Measurements from ENCODE around the gene IQSEC3.

Gene IQSEC3

DNA sequence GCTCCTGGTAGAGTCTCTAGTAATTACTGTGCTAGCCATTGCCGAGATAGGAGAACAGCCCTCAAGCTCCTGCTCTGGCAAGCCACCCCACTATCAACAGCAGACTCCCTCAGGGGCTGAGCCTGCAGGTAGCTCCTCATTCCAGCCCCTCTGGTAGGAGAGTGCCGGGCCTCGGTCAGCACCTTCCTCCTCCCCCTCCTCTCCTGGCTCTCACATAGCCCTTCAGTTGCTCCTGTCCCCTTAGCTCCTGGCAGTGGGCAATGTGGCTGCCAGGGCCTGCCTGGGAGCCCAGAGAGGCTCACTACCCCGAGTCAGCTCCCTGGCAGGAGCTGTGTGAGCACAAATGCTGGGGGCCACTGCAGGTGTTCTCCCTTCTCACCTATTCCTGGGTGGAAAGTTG, 52.0 kb downstream of the IQSEC3 start:
- no peak overlapping the region for H3K4me3 Mint-ChIP-seq
- H3K27me3 Mint-ChIP-seq (ENCODE audit: low read depth), result peaks cover 14% of the 10 kb centered on the region
- TF ChIP-seq, protein P1, sequence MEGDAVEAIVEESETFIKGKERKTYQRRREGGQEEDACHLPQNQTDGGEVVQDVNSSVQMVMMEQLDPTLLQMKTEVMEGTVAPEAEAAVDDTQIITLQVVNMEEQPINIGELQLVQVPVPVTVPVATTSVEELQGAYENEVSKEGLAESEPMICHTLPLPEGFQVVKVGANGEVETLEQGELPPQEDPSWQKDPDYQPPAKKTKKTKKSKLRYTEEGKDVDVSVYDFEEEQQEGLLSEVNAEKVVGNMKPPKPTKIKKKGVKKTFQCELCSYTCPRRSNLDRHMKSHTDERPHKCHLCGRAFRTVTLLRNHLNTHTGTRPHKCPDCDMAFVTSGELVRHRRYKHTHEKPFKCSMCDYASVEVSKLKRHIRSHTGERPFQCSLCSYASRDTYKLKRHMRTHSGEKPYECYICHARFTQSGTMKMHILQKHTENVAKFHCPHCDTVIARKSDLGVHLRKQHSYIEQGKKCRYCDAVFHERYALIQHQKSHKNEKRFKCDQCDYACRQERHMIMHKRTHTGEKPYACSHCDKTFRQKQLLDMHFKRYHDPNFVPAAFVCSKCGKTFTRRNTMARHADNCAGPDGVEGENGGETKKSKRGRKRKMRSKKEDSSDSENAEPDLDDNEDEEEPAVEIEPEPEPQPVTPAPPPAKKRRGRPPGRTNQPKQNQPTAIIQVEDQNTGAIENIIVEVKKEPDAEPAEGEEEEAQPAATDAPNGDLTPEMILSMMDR (IDR thresholded peaks at IDR 0.05; ENCODE audit: unreplicated experiment in 3 of 3), result no peak
- peaks cover 25% of the 10 kb centered on the region for H3K4me1 Mint-ChIP-seq
- H3K27ac Mint-ChIP-seq, result no peak overlapping the region
- no peaks in the 10 kb centered on the region for H3K36me3 Mint-ChIP-seq (ENCODE audit: low read depth)
- no peaks in the 10 kb centered on the region for H3K9me3 Mint-ChIP-seq

DNA sequence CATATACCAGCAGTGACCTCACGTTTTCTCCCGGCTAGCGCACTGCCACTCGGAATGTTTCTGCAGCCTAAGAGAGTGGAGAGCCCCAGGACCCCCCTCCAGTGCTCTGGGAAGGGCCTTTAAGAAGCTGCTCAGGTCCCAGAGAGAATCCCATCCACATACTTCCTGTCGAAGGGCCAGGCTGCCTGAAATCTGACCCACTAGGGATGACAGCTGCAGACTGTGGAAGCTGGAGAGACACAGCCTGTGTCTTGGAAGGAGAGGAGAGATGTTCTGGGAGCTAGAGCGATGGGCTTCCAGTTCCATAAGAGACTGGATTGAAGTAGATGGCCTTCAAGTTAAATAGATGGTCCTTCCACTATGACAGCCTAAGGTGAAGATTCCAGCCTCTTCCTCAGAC, 54.4 kb downstream of the IQSEC3 start:
- Mint-ChIP-seq H3K36me3 (ENCODE audit: low read depth) (no peaks in the 10 kb centered on the region), H3K27me3 (ENCODE audit: low read depth) (peaks cover 11% of the 10 kb centered on the region), H3K4me3 (peak overlapping the region in 1 of 3 experiments; percentile 20), H3K4me1 (peaks cover 14% of the 10 kb centered on the region), H3K9me3 (no peaks in the 10 kb centered on the region), H3K27ac (no peak overlapping the region)
- TF ChIP-seq, protein P1 (IDR thresholded peaks at IDR 0.05; ENCODE audit: unreplicated experiment in 3 of 3), result no peak

DNA sequence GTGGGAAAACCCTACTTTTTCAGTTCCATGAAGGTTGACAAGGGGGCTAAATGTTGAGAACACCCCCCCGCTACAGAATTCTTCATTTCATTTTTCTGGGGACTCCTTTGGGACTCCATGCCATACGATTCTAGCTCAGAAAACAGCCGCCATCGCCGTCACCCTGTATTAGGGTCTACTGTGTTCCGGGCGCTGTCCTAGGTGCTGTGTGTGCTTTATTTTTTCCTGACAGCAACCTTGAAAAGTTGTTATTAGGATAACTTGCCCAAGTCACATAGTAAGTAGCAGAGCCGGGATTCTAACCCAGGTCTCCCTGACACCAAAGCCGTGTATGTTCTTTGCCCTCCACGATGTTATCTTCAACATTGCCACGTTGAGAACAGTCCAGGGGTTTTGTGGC, 55.1 kb downstream of the IQSEC3 start:
- Mint-ChIP-seq H3K27ac (no peak overlapping the region), H3K4me1 (peaks cover 14% of the 10 kb centered on the region), H3K27me3 (ENCODE audit: low read depth) (peaks cover 12% of the 10 kb centered on the region), H3K36me3 (ENCODE audit: low read depth) (no peaks in the 10 kb centered on the region), H3K4me3 (no peak overlapping the region), H3K9me3 (no peaks in the 10 kb centered on the region)
- TF ChIP-seq, protein P1 (IDR thresholded peaks at IDR 0.05; ENCODE audit: unreplicated experiment in 3 of 3), result no peak

DNA sequence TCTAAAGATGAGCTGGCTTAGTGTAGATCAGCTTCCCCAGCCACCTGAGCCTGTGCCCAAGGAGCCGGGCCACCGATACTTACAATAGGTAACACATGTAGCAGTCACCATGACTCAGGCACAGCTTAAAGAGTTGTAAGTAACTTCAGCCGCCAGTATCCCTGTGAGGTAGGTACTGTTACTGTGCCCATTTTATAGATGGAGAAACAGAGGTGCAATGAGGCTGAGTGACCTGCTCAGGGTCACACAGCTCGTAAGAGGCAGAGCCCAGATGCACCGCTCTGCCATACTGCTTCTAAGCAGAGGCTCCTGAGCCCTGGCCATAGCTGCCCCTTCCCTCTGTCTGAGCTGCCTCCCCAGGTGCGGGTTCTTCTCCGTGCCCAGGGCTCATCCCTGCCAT, 58.5 kb downstream of the IQSEC3 start:
- Mint-ChIP-seq H3K27me3 (ENCODE audit: low read depth) (peaks cover 16% of the 10 kb centered on the region), H3K4me3 (no peak overlapping the region), H3K9me3 (no peaks in the 10 kb centered on the region), H3K36me3 (ENCODE audit: low read depth) (no peaks in the 10 kb centered on the region), H3K4me1 (peaks cover 14% of the 10 kb centered on the region), H3K27ac (no peak overlapping the region)
- TF ChIP-seq, protein P1 (IDR thresholded peaks at IDR 0.05; ENCODE audit: unreplicated experiment in 3 of 3), result no peak

DNA sequence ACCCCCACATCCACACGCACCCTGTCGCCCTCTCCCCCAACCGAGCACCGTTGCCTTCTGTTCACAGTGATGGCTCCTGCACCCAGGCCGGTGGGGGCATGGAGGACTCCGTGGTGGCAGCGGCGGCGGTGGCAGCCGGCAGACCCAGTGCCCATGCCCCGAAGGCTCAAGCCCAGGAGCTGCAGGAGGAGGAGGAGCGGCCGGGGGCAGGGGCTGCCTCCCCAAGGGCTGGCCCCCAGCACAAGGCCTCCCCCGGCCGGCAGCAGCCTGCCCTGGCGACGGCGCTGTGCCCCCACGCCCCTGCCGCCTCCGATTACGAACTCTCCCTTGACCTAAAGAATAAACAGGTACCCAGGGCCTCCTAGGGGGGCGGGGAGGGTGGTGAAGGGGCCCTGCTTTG, 59.0 kb downstream of the IQSEC3 start:
- Mint-ChIP-seq H3K9me3 (no peaks in the 10 kb centered on the region), H3K4me3 (no peak overlapping the region), H3K4me1 (peaks cover 13% of the 10 kb centered on the region), H3K27ac (no peak overlapping the region), H3K36me3 (ENCODE audit: low read depth) (no peaks in the 10 kb centered on the region), H3K27me3 (ENCODE audit: low read depth) (peaks cover 14% of the 10 kb centered on the region)
- TF ChIP-seq, protein P1 (IDR thresholded peaks at IDR 0.05; ENCODE audit: unreplicated experiment in 3 of 3), result no peak

DNA sequence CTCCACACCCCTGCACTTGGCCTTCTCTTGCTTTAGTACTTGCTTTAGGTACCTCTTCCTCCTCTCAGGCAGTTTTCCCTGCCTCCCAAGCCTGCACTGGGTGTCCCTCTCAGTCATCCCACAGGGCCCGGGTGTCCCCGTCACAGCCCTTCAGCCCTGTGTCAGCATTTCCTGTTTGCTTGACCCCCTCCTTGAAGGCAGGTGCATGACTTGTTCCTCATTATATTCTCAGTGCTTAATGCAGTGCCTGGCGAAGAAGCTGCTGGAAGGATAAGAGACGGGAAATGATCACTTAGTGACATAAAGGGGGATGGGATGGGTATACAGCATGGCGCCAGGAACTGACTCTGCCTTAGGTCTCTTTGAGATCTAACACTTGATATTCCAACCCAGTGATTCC, 61.5 kb downstream of the IQSEC3 start:
- peaks cover 15% of the 10 kb centered on the region for H3K4me1 Mint-ChIP-seq
- no peak overlapping the region for H3K27ac Mint-ChIP-seq
- TF ChIP-seq, protein P1 (IDR thresholded peaks at IDR 0.05; ENCODE audit: unreplicated experiment in 3 of 3), result no peak
- no peaks in the 10 kb centered on the region for H3K36me3 Mint-ChIP-seq (ENCODE audit: low read depth)
- H3K9me3 Mint-ChIP-seq, result no peaks in the 10 kb centered on the region
- no peak overlapping the region for H3K4me3 Mint-ChIP-seq
- H3K27me3 Mint-ChIP-seq (ENCODE audit: low read depth), result peaks cover 21% of the 10 kb centered on the region
